Fibroblast of lung (primary cell): ENCODE measurements around the gene TTLL11.

ENCODE experiments used
- EZH2 ChIP-seq: IDR thresholded peaks from 2 replicates; pipeline ENCODE4 v1.5.1; 2012; ENCODE audit warnings: low read length, control low read depth, mild to moderate bottlenecking; ENCODE audit errors: missing control alignments
- TF ChIP-seq, protein P1 (sequence below), 2 donors: IDR thresholded peaks in 1 of 2; conservative IDR thresholded peaks in 1 of 2; 1 replicate in 1 of 2; 2 replicates in 1 of 2; pipeline ENCODE4 v1.5.1; 2011 to 2012; ENCODE audit warnings: low read length in 2 of 2, control low read depth in 1 of 2, inconsistent platforms in 1 of 2, low read depth in 1 of 2, mild to moderate bottlenecking in 1 of 2

DNA sequence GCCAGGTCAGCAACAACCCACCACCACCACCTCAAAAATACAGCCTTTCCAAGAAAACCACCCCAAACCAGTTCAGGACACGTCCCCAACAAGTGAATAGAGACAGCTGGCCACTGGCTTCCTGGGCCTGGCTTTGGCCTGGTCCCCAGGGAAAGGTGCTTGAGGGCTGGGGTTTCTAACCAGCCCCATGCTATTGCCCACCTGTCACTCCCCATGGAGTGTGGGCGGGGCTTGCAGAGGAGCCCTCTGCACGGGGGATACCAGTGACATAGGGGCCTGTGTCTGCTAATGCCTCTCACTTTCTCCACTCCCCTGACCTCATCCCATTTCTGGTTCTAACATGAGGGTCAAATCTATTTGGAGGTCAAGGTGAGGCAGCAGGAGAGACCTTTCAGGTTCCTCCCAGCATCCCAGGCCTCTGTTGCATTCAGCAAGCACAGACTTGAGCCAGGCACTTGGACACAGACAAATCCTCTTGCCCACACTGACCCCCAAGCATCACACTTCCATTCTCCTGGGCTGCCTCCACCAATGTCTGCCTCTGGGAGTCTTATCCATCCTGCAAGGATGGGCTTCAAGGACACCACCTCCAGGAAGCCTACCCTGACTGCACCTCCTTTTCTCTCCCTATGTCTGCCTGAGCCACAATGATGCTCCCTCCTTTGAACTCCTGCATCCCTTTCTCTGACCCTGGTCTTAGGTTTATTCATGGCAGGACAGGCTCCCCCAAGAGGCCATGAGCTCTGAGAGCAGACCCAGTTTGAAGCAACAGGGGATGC lies 16.1 kb upstream of the TTLL11 start:
- TF ChIP-seq, protein P1, sequence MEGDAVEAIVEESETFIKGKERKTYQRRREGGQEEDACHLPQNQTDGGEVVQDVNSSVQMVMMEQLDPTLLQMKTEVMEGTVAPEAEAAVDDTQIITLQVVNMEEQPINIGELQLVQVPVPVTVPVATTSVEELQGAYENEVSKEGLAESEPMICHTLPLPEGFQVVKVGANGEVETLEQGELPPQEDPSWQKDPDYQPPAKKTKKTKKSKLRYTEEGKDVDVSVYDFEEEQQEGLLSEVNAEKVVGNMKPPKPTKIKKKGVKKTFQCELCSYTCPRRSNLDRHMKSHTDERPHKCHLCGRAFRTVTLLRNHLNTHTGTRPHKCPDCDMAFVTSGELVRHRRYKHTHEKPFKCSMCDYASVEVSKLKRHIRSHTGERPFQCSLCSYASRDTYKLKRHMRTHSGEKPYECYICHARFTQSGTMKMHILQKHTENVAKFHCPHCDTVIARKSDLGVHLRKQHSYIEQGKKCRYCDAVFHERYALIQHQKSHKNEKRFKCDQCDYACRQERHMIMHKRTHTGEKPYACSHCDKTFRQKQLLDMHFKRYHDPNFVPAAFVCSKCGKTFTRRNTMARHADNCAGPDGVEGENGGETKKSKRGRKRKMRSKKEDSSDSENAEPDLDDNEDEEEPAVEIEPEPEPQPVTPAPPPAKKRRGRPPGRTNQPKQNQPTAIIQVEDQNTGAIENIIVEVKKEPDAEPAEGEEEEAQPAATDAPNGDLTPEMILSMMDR (conservative IDR thresholded peaks at IDR 0.05 in 1 of 2, IDR thresholded peaks at IDR 0.05 in 1 of 2; ENCODE audit: low read depth in 1 of 2, low read length in 2 of 2): no peak
- no peak for TF ChIP-seq EZH2
